ENCODE results near the gene CYP24A1.

- TF ChIP-seq EZH2phosphoT487 (IDR thresholded peaks at IDR 0.05; ENCODE audit: insufficient read depth, low read depth) (no peak), EZH2 (IDR thresholded peaks at IDR 0.05; ENCODE audit: insufficient read depth, poor library complexity, severe bottlenecking) (no peak)
Observed at GRCh38 chr20:54165014-54165413, 8.8 kb downstream of the CYP24A1 start.
